Thoracic aorta (tissue), 2 donors: Measurements from ENCODE around the gene IFT88. TPM values are rescaled to one million over a fixed set of nuclear protein-coding genes. Genes with fewer than 3 reads are reported as not detected.

Experiments
- ATAC-seq: fragments of 150-250 bp; one replicate; pipeline ENCODE4 v1.8.0; 2017; ENCODE audit warnings: low read depth; ENCODE audit not compliant: insufficient number of reproducible peaks, low FRiP score
- DNase-seq: peaks from one replicate; pipeline ENCODE4 v3.0.0-alpha.2; 2020; ENCODE audit warnings: low spot score
- H3K27ac ChIP-seq, 2 donors: fragments of 200-600 bp; sonication (generic); 1 replicate in 1 of 2; 2 replicates in 1 of 2; pipeline ENCODE4 v1.5.1; 2016; ENCODE audit warnings: mild to moderate bottlenecking in 2 of 2, moderate library complexity in 2 of 2
- H3K27me3 ChIP-seq: fragments of 200-600 bp; sonication (generic); replicated peaks from 2 replicates; pipeline ENCODE4 v1.6.0; 2016; ENCODE audit warnings: mild to moderate bottlenecking; ENCODE audit not compliant: insufficient read depth
- H3K36me3 ChIP-seq: fragments of 200-600 bp; sonication (generic); one replicate; pipeline ENCODE4 v1.5.1; 2016
- H3K4me1 ChIP-seq, 2 donors: fragments of 200-600 bp; sonication (generic); 1 replicate in 1 of 2; 2 replicates in 1 of 2; pipeline versions ENCODE4 v1.5.1 to v1.6.0; 2016; ENCODE audit warnings: low read depth in 2 of 2, mild to moderate bottlenecking in 1 of 2; ENCODE audit not compliant: control insufficient read depth in 1 of 2
- H3K4me3 ChIP-seq: fragments of 200-600 bp; sonication (generic); 2 replicates; pipeline ENCODE4 v1.5.1; 2016; ENCODE audit warnings: mild to moderate bottlenecking
- H3K9me3 ChIP-seq: fragments of 200-600 bp; sonication (generic); 2 replicates; pipeline ENCODE4 v1.5.1; 2016
- total RNA-seq, 2 donors: library from RNA; depleted of rRNA; stranded (reverse); fragments of >200 nt; gene quantifications; one replicate each; pipeline versions ENCODE4 v1.1.0 to v1.2.3, GENCODE V29; 2016
- TF ChIP-seq, protein P1 (sequence below): fragments of 200-600 bp; sonication (generic); IDR thresholded peaks from one replicate; pipeline ENCODE4 v1.5.1; 2019; ENCODE audit warnings: antibody characterized with exemption

The IFT88 gene
- total RNA-seq, 2 donors from 2014 or later, result 8.8 to 13.0 TPM

DNA sequence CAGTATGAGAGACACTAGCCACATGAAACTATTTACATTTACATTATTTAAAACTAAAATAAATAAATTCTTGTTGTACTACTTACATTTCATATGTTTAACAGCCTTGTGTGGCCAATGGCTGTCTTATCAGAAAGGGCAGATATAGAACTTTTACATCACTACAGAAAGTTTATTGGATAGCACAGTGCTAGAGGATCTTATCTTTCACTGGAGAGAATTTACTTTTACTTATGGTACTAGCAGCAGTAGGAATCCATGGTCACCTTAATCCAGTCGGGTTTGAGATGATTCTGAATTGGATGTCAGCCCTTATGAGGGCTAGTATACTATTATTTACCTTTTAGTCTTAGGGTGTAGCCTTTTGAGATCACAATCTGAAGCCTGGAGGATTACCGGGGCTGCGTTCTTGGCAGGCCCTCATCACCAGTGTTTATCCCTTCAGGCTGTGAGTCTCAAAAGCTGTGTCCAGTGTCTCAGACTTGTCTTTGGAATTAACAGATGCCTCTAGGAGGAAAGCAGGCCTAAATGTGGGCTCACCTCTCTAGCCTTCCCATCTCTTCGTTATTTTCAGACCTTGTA lies 21.7 kb downstream of the IFT88 start:
- ATAC-seq, result no peak
- TF ChIP-seq, protein P1, sequence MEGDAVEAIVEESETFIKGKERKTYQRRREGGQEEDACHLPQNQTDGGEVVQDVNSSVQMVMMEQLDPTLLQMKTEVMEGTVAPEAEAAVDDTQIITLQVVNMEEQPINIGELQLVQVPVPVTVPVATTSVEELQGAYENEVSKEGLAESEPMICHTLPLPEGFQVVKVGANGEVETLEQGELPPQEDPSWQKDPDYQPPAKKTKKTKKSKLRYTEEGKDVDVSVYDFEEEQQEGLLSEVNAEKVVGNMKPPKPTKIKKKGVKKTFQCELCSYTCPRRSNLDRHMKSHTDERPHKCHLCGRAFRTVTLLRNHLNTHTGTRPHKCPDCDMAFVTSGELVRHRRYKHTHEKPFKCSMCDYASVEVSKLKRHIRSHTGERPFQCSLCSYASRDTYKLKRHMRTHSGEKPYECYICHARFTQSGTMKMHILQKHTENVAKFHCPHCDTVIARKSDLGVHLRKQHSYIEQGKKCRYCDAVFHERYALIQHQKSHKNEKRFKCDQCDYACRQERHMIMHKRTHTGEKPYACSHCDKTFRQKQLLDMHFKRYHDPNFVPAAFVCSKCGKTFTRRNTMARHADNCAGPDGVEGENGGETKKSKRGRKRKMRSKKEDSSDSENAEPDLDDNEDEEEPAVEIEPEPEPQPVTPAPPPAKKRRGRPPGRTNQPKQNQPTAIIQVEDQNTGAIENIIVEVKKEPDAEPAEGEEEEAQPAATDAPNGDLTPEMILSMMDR, result no peak
- Histone ChIP-seq H3K36me3 (no peaks in the 10 kb centered on the region), H3K4me1 (no peaks in the 10 kb centered on the region), H3K9me3 (no peaks in the 10 kb centered on the region), H3K27ac (no peak overlapping the region), H3K4me3 (no peak overlapping the region), H3K27me3 (no peaks in the 10 kb centered on the region)
- no peak for DNase-seq

DNA sequence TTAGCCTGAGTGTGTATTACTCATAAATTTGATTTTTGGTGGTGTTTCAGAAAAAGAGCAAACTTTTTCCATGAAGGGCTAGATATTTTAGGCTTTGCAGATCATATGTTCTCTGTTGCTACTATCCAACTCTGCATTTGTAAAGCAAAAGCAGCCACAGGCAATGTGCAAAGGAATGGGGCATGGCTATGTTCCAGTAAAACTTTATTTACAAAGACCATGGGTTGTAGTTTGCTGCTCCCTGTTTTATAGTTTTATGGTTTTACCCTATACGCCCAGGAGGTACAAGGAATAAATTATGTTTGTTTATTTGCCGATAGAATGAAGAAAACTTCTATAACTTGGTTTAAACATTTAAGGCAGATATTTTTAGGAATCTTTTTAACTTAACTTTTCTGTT lies 23.6 kb downstream of the IFT88 start:
- no peak overlapping the region for H3K4me3 ChIP-seq
- ATAC-seq, result no peak
- no peaks in the 10 kb centered on the region for H3K9me3 ChIP-seq
- TF ChIP-seq, protein P1, result no peak
- no peaks in the 10 kb centered on the region for H3K4me1 ChIP-seq
- H3K36me3 ChIP-seq, result no peaks in the 10 kb centered on the region
- no peak for DNase-seq
- H3K27me3 ChIP-seq, result no peaks in the 10 kb centered on the region
- no peak overlapping the region for H3K27ac ChIP-seq

DNA sequence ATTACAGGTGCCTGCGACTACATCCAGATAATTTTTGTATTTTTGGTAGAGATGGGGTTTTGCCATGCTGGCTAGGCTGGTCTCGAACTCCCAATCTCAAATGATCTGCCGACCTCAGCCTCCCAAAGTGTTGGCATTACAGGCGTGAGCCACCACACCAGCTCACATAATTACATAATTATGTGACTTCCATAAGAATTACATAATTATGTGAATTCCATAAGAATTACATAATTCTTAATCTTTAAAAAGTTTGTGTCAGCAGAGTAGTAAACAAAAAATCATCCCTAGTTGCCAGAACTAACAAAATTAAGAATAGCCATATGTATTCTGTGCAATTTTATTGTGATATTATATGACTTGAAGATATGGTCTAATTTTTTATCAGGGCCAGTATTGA lies 25.6 kb downstream of the IFT88 start:
- H3K36me3 ChIP-seq, result no peaks in the 10 kb centered on the region
- TF ChIP-seq, protein P1, result no peak
- no peaks in the 10 kb centered on the region for H3K27me3 ChIP-seq
- DNase-seq (no peak), ATAC-seq (no peak)
- no peak overlapping the region for H3K27ac ChIP-seq
- H3K4me3 ChIP-seq, result no peak overlapping the region
- H3K9me3 ChIP-seq, result no peaks in the 10 kb centered on the region
- H3K4me1 ChIP-seq, result no peaks in the 10 kb centered on the region

DNA sequence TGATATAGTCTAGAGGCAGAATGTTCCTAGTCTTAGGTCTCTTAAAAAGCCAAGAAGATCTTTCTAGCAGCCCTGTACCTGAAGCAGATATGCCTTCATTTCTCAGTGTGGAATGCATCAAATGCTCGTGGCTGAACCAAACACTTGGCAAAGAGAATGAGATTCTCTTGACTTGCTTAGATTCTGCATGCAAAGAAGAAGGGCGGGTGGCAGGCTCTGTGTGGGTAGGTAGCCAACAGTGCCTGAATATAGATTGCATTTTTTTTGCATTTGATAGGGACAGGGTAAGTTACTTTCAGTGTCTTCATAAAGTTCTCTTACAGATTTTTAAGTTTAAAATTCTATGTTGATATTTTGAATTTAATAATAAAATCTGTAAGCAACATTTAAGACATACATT lies 27.3 kb downstream of the IFT88 start:
- no peak overlapping the region for H3K4me3 ChIP-seq
- H3K27ac ChIP-seq, result no peak overlapping the region
- no peaks in the 10 kb centered on the region for H3K36me3 ChIP-seq
- ATAC-seq (no peak), DNase-seq (no peak)
- no peaks in the 10 kb centered on the region for H3K4me1 ChIP-seq
- H3K9me3 ChIP-seq, result no peaks in the 10 kb centered on the region
- H3K27me3 ChIP-seq, result no peaks in the 10 kb centered on the region
- TF ChIP-seq, protein P1, result no peak

DNA sequence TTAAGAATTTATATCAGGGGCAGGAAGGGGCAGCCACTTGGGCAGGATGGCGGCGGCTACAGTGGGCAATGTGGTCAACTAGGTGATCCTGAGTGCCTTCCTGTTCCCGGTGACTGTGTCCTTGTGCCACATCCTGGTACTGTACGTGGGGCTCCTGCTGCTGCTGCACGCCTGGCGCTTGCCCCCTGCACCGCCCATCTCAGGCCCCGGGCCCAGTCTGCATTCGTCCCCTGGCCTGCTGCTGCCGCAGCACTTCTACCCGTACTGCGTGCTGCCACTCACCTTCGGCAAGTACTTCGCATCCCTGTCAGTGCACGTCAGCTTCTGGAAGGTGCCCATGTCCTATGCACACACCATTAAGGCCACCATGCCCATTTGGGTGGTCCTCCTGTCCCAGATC lies 40.1 kb downstream of the IFT88 start:
- no peaks in the 10 kb centered on the region for H3K27me3 ChIP-seq
- DNase-seq (no peak), ATAC-seq (no peak)
- no peak overlapping the region for H3K27ac ChIP-seq
- H3K36me3 ChIP-seq, result peaks cover 20% of the 10 kb centered on the region
- H3K4me3 ChIP-seq, result no peak overlapping the region
- TF ChIP-seq, protein P1, result no peak
- no peaks in the 10 kb centered on the region for H3K9me3 ChIP-seq
- H3K4me1 ChIP-seq, result no peaks in the 10 kb centered on the region
